PC-3 (cell line): ENCODE results near the gene ATP10A.

Experiments used
- CTCF ChIP-seq: fragments of 300-600 bp; sonication (generic); conservative IDR thresholded peaks from 2 replicates; pipeline ENCODE4 v1.5.1; 2017; ENCODE audit warnings: antibody characterized with exemption, low read depth, mild to moderate bottlenecking, low read length
- EZH2phosphoT487 ChIP-seq: fragments of 300-600 bp; sonication (generic); IDR thresholded peaks from 2 replicates; pipeline ENCODE4 v1.6.1; 2018; ENCODE audit warnings: mild to moderate bottlenecking, antibody characterized with exemption, low read length, borderline replicate concordance

GRCh38 chr15:25775317-25775912 lies 87.7 kb downstream of the ATP10A start:
- TF ChIP-seq CTCF = no peak
- TF ChIP-seq EZH2phosphoT487 = no peak
